GM19452 (cell line): Measurements from ENCODE around the gene MEI1.

Experiments used
- ATAC-seq: cut with Tn5 transposase; IDR thresholded peaks from one replicate; pipeline ENCODE4 v1.9.1; 2021; ENCODE audit not compliant: unreplicated experiment

Gene MEI1

GRCh38 chr22:41836551-41836950, 137.2 kb downstream of the MEI1 start:
- no peak for ATAC-seq

DNA sequence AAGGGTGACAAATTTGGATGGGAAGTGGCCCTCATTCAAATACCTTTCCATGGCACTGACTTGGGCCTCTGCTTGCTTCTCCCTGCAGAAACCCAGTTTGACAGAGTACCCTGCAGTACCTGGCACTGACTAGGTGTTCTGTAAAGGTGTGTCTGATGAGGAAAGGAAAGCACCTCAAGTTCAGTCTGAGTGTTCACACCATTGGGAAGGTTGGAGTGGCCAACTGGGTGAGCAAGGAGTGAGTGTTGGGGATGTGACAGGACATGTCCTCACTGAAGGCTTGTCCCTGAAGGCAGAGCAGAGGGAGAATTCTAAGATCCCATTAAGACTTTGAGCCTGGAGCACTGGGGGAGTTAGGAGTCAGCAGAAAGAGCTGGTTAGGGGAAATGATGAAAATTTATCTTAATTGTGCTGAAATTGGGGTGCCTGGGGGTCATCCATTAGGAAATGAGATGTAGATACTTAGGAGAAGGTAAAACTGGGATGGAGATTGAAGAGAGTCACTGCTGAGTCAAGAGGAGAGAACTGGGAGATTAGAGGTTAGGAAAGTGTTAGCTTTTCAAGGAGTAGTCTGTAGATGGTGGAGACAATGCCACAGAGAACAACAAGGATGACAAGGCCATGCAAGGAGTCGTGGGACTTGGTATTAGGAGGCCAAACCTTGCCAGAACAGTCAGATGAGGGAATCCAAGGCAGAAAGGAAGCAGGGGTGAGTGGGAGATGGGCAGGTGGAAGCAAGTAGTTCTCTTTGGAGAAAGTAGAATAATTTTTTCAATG, 139.7 kb downstream of the MEI1 start:
- no peak for ATAC-seq

GRCh38 chr22:41840216-41840615, 140.9 kb downstream of the MEI1 start:
- no peak for ATAC-seq

- no peak for ATAC-seq
These were observed 141.9 kb downstream of the MEI1 start for GRCh38 chr22:41841085-41841712.

- no peak for ATAC-seq
These were observed 144.0 kb downstream of the MEI1 start for GRCh38 chr22:41842996-41843970.

DNA sequence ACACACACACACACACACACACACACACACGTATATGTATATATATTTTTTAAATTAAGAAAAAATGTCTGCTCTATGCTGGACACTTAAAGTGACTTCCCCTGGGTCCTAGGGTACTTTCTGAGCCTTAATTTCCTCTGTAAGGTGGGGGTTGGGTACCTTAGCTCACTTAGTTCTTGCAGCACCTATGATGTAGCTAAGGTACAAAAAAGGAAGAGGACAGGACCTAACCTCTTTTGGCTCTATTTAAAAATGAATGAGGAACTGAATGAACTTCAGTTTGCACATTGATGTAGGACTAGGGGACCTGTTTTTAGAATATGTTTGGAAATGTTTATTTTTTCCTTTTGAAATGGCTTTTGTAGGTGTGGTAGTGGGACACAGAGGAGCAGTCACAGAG, 144.7 kb downstream of the MEI1 start:
- no peak for ATAC-seq

DNA sequence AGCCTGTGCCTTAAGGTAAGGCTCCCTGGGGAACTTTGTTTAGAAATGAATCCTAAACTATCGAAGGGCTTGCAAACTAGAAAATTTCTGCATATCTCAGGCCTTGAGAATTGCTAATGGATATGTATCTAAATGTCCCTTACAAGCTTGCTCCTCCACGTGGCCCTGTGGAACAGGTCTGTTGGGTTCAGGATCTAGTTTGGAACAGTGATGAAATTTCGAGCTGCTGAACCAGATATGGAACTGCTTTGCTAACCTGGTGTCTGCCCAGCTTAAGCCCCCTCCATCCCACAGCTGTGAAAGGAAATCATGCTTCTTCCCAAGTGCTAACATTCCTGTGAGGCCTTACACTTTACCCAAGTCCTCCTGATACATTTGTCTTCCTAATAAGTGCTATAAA, 145.2 kb downstream of the MEI1 start:
- no peak for ATAC-seq

GRCh38 chr22:41845380-41846267, 146.3 kb downstream of the MEI1 start:
- no peak for ATAC-seq

DNA sequence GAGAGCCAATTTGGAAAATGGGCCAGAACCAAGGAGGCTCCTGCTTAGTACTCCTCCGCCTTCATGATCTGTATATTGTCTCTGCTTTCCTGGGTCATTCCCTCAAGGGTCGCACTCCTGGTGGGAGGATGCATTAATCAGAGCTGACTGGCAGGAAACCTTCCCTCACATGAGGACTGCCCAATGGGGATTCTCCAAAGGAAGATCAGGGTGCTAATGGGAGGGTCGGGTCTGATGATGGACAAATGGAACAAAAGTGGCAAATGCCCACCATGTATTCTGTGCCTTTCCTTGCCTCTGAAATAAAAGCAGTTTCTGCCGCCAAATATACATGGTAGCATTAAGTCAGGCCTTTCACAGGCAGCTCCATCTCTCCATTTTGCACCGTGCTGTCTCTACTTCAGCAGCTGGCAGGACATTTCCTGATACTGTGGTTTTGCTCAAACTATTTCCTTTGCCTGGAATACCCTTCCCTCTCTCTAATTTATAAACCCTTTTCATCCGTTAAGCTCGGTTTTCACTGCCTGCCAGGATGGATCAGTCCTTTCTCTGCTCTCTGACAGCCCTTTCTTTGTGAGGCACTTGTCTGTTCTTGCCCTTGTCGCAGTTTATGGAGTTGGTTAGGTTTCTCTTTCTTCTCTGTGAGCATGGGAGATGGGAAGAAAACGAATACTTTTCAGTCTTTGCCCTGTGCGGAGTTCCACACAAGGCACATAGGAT, 147.1 kb downstream of the MEI1 start:
- no peak for ATAC-seq

- no peak for ATAC-seq
These were observed 148.0 kb downstream of the MEI1 start for GRCh38 chr22:41847300-41847699.

DNA sequence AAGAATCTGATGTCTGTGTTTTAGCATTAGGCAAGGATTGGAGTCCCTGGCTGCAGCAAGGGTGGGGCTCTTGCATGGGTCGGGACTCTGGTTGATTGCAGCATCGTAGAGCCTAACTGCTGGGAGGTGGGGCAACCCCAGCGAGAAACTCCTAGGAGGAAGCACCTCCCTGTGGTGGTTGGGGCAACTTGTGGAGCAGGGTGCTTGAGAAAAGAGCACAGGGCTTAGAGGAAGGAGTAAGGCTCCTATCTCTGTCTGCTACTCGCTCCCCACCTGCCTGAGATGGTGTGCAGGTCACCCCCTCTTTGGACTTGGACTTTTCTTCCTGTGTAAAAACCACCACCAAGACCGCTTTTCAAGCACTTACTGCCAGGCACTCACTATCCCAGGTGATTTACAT, 149.2 kb downstream of the MEI1 start:
- ATAC-seq = no peak
